Tibial nerve (tissue), 3 donors: Measurements from ENCODE around the gene GCNT2.

Experiments used
- CTCF ChIP-seq, 5 experiments: fragments of 200-600 bp in 3 of 5; fragments of 450-650 bp in 2 of 5; sonication (generic) in 3 of 5; IDR thresholded peaks; one replicate each; pipeline ENCODE4 v1.5.1; 2016 to 2019; ENCODE audit warnings: antibody characterized with exemption in 5 of 5, mild to moderate bottlenecking in 3 of 5, moderate library complexity in 2 of 5
- POLR2A ChIP-seq, 2 donors: fragments of 450-650 bp; IDR thresholded peaks; one replicate each; pipeline ENCODE4 v1.6.1; 2017; ENCODE audit warnings: antibody characterized with exemption in 2 of 2, mild to moderate bottlenecking in 2 of 2, moderate library complexity in 2 of 2

- TF ChIP-seq POLR2A (IDR thresholded peaks at IDR 0.05): no peak
- no peak for TF ChIP-seq CTCF (IDR thresholded peaks at IDR 0.05)
These were observed 8.2 kb downstream of the GCNT2 start for GRCh38 chr6:10529231-10529801.
